Stimulated activated CD4-positive, alpha-beta T cell treated with anti-CD3 and anti-CD28 coated beads, Interleukin-12 subunit alpha, Interleukin-12 subunit beta, amount 100 ng/mL, for 48 hours (primary cell): ENCODE measurements around the gene CA14.
"Not testable (repeated sequence)": the region's sequence is repeated elsewhere in the genome, so short reads cannot be mapped to it uniquely, and the experiment has no call there.

ENCODE experiments used
- DNase-seq, 3 donors: peaks; one replicate each; pipeline ENCODE4 v3.0.0-alpha.2; 2020; ENCODE audit warnings: low read depth in 2 of 3, low spot score in 1 of 3

Gene CA14

DNA sequence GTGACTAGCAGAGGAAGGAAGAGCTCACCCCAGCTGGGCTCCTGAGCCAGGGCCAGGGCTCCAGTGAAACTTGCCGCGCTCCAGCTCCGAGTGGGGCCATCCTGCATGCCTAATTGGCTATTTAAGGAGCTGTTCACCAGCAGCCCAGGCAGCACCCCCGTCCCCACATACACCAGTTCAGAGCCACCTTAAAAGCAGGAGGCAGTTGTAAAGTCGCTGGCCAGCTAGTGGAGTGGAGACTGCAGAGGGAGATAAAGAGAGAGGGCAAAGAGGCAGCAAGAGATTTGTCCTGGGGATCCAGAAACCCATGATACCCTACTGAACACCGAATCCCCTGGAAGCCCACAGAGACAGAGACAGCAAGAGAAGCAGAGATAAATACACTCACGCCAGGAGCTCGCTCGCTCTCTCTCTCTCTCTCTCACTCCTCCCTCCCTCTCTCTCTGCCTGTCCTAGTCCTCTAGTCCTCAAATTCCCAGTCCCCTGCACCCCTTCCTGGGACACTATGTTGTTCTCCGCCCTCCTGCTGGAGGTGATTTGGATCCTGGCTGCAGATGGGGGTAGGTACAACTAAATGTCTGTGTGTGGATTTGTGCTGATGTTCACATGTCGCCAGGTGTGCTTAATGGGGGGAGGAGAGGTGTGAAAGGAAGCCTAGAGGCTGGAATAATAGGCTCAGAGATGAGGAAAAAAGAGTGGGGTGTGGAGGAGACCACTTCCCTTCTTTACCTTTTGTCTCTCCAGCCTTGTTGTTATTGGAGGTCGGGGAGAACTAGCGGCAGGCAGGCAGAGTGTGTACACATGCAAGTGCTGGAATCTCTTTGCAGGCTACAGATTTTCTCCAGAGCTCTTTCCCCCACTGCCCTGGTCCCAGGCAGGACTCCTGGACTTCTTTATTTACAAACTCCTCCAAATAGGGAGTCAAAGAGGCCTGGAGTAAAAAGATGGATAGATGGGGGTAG, at the start of gene CA14:
CA14 (plus strand) TSS at position 151 of the 962 bp plus-strand sequence; CDS start at position 506, 355 bp downstream.
- no peak for DNase-seq

DNA sequence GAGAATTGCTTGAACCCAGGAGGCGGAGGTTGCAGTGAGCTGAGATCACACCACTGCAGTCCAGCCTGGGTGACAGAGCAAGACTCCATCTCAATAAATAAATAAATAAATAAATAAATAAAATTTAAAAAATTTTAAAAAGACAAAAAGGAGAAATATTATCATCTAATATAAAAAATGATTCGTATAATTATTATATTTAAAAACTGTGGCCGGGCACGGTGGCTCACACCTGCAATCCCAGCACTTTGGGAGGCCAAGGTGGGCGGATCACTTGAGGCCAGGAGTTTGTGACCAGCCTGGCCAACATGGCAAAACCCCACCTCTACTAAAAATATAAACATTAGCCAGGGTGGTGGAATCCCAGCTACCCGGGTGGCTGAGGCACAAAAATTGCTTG, 49.1 kb upstream of the CA14 start:
- not testable (repeated sequence) for DNase-seq

DNA sequence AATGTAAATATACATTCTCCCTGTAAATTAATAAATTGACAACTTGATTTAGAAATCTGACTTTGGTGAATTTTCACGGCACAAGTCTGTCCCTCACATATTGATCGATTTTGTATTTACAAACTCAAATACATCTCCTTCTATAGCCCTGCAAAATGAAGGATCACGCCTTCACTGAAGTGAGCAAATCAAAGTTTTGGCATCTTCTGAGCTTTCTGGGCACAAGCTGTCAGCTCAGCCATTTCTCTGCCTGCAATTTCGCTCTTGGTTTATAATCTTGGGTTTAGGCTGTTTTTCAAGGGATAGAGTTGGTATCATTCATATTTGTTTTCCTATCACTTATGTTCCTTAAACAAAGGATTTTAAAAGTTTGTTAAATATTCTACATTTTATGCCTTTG, 47.5 kb upstream of the CA14 start:
- no peak for DNase-seq

DNA sequence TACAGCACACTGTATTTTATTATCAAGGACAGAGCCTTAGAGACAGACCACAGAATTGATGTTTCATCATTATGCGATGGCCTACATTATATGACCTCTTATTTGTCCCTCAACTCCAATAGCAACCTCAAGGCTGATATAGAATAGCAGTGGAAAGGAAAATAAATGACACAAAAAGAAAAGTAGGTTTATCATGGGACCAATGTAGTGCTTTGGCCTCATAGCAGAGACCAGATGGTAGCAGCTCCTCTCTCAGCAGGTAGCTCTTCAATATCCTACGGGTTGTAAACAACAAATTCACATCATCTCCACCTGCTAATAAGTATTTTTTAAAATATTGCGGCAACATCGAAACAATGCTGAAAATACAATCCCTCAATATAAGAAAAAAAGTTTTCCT, 46.9 kb upstream of the CA14 start:
- DNase-seq, result no peak

DNA sequence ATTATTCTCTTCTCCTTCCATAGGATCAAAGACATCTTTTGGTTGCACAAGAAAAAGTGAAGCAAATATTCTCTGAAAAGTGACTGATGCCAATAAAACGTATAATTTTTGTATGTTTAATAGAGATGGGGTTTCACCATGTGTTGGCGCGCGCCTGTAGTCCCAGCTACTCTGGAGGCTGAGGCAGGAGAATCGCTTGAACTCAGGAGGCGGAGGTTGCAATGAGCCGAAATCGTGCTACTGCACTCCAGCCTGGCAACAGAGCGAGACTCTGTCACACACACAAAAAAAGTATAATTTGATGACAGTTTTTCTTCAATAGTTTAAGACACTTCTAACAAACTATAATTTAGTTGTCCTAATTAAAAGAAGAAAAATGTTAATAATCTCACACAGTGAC, 45.5 kb upstream of the CA14 start:
- DNase-seq, result no peak

DNA sequence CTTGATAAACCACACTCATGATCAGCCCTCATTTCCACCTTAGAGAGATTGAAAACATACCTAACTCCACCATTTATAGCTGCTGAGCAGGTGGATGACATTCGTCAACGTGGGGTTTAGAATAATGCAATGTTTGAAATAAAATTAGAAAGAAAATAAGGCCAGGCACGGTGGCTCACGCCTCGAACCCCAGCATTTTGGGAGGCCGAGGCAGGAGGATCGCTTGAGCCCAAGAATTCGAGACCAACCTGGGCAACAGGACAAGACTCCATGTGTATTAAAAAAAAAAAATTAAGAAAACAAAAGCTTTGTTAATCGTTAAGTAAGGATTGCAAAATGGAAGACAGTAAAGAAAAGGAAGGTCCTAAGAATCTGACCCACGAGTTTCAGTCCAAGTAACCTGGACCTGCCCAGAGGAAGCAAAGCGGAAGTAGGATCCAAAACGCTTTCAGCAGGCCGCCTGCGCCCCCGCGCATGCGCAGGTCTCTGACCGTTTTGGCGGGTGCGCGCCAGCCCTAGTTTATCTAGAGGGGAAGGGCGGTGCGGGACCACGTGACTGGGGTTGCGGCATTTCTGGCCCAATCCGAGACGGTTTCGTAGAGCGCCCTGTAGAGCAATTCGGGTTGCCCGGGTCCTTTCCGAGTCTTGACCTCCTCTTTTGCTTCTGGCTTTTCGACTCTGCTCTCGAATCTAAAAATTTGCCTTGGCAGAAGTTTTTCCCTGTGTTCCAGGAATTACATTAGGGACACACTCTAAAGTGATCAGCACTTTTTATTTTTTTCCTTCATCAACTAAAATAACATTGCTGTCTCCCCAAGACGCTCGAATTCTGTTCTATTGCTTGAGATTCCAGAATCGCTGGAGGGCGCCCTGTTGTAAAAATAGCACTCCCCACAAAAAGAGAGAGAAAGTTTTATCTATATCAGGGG, 44.1 kb upstream of the CA14 start:
- DNase-seq, result peak; percentile 82 to 90 (median 88)

DNA sequence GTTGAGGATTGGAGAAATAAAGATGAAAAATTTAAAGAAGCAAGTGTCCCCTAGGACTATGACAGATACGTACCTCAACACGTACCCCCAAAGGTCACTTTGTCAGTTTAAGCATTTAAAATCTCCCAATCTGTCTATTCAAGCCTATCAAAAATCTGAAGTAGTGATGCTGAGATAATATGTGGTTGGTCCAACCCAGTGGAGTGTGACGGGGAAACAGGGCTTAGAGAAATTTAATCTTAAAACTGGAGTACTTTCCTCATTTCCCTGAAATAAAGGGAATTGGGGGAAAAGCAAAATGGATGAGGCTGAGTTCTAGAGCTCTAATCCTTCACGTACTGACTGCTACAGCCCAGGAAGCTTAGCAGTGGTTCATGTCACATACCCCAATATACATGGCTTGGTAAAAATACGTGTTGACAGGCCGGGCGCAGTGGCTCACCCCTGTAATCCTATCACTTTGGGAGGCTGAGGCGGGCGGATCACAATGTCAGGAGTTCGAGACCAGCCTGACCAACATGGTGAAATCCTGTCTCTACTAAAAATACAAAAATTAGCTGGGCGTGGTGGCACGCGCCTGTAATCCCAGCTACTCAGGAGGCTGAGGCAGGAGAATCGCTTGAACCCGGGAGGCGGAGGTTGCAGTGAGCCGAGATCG, 43.3 kb upstream of the CA14 start:
- not testable (repeated sequence) for DNase-seq

DNA sequence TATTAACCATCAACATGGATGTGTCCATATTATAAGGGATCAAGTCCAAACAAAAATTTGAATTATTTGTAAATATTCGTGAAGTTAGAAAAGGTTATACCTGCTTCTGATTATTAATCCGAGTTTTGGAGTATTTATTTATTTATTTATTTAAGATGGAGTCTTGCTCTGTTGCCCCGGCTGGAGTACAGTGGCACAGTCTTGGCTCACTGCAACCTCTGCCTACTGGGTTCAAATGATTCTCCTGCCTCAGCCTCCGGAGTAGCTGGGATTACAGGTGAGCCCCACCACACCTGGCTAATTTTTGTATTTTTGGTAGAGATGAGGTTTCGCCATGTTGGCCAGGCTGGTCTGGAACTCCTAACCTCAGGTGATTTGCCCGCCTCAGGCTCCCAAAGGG, 41.7 kb upstream of the CA14 start:
- not testable (repeated sequence) for DNase-seq

DNA sequence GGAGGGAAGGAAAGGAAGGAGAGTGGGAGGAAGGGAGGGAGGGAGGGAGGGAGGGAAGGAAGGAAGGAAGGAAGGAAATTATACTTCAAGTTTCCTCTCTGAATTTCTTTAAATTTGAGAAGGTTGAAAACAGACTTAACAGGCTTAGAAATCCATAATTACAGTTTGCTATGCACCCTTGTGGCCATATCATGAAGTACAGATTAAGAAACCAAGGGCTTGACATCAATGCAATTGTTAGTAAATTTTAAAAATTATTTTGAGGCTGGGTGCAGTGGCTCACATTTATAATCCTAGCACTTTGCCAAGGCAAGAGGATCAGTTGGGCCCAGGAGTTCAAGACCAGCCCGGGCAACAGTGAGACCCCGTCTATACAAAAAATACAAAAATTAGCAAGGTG, 36.0 kb upstream of the CA14 start:
- DNase-seq, result no peak

DNA sequence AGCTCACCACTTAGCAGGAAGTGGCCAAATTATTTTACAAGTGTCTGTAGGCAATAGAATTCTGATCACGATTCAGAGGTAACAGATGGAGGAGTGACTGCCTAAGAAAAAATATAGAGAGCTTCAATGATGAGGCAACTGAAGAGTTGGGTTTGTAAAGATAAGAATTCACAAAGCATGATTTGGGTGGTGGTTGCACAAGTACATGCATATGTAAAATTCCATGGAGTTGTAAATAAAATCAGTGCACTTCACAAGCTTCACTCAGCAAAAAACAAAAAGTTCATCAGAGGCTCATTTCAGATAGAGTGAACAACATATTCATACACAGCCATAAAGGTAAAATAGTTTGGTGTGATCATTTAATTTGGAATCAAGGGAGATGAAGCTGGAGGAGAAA, 32.6 kb upstream of the CA14 start:
- DNase-seq, result no peak

DNA sequence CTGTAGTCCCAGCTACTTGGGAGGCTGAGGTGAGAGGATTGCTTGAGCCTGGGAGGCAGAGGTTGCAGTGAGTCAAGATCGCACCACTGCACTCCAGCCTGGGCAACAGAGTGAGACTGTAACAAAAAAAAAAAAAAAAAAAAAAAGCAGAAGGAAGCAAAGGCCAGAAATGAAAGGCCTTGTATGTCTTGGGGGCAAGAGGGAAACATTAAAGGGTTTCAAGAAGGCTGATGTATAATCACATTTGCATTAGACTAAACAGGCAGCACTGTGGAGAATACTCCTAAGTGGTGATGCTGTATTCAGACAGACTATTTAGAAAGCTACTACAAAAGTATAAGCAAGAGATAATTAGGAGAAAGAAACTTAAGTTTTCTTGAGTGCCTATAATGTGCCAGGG, 32.0 kb upstream of the CA14 start:
- DNase-seq, result no peak

DNA sequence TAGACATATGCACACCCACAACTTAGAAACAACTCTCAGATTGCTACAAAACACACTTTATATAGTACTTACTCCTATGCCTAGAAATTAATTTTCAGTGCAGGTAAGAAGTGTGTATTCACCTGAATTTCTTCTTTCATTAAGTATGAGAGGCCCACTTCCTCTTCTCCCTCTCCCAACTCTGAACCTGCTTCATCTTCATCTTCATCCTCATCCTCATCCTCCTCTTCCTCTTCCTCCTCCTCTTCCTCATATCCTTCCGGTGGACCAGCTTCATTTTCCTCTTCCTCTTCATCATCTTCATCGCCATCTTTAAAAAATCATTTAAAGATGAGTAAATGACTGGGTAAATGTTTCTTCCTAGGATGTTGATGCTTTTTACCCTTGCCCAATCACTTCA, 31.1 kb upstream of the CA14 start:
- no peak for DNase-seq

DNA sequence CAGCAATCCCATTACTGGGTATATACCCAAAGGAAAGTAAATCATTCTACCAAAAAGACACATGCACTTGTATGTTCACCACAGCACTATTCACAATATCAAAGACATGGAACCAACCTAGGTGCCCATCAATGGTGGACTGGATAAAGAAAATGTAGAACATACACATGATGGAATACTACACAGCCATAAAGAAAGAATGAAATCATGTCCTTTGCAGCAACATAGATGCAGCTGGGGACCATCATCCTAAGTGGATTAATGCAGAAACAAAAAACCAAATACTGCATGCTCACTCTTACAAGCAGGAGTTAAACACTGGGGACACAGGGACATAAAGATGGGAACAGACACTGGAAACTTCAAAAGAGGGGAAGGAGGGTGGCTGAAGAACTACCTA, 30.3 kb upstream of the CA14 start:
- DNase-seq, result no peak

DNA sequence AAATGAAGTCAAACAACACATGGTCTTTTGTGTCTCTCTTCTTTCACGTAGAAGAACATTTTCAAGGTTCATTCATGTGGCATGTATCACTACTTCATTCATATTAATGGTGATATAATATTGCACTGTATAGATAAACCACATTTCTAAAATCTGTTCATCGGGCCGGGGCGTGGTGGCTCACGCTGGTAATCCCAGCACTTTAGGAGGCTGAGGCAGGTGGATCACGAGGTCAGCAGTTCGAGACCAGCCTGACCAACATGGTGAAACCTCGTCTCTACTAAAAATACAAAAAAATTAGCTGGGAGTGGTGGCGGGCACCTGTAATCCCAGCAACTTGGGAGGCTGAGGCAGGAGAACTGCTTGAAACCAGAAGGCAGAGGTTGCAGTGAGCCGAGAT, 29.3 kb upstream of the CA14 start:
- DNase-seq, result not testable (repeated sequence)

DNA sequence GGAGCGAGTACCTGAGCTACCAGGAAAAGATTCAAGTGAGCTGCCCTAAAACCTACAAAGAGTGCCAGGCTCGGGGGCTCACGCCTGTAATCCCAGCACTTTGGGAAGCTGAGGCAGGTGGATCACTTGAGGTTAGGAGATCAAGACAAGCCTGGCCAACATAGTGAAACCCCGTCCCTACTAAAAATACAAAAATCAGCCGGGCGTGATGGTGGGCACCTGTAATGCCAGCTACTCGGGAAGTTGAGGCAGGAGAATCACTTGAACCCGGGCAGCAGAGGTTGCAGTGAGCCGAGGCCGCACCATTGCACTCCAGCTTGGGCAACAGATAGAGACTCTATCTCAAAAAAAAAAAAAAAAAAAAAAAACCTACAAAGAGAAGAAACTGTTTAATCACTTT, 24.7 kb upstream of the CA14 start:
- DNase-seq, result not testable (repeated sequence)

DNA sequence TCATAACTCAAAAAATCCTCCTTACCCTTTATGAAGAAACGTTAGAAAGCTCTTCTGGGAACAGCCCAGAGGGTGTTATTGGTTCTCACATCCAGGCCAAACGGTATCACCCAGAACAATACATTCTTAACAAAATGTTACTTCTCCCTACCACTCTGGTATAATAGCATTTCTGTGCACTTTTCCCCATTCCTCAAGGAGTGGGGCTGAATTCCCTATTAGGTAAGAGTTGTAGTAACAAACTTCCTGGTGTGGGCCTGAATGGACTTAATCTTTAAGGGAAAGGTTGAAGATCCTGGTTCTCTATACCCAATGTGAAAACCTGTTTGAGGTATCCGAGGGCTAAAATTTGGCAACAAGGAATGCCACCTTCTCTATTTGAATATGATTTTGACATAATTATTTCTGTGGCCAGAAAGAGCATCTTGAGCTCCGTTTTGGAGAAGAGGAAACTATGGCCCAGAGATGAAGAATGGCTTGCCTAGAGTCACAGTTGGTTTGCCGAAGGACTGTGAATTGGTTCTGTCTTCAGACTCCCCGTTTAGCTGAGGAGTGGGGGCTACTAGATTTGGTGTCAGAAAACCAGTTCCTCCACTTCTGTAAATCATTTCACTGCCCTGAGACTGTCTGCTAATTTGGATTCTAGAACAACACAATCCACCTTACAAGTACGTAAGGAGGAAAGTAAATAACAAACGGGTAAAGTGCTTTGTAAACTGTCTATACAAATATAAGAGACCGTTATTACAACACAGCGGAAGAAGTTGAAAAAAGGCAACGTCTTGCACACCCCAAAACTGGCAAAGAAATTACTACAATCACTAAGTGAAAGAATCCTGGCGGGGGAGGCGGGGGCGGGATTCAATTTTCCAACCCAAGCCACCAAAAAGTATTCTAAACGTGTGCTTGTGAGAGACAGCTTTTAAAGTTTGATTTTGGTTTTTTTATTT, 23.9 kb upstream of the CA14 start:
- peak; percentile 23 to 50 (median 43) for DNase-seq

DNA sequence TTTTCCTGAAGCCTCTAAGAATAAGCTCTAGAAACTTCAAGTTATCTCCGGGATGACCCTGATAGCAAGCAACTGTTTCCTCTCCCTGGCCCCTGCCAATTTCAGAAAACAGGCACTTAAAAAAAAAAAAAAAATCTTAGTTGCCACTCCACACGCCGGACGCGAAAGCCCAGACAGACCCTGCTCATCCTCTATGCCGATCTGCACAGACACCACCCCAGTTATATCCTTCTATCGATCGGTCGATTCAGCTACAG, 23.3 kb upstream of the CA14 start:
- DNase-seq, result peak in 1 of 3 donors; percentile 20

DNA sequence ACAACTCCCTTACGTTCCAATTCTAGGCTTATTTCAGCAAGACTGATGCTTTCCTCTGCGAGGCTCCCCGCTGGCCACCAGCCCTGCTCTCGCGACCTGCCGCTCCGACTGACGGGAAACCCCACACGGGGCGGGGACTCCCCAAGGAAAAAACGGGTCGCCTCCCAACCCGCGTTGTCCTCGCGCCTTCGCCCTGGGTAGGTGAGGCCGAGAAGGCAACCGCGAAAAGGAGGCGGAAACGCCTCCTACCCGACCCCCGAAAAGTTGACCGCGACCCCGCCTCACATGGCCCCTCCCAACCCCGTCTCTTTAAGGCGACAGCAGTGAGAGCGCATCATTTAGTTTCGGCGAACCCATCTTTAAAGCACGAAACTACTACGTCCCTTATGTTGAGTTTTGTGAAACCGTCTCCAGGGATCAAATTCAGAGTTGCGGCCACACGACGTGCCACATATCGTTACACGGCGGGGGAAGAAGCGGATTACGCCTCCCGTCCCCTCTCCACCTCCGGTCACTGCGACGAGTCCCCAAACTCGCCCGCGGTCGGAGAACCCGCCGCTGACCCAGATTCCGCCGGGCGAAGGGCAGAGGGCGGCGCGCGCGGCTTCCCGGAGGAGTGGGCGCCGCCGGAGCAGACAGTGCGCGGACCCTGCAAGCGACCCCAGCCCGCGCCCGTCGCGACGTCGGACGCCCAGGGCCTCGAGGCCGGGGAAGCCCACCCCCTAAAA, 22.8 kb upstream of the CA14 start:
- peak; percentile 82 to 91 (median 87) for DNase-seq

DNA sequence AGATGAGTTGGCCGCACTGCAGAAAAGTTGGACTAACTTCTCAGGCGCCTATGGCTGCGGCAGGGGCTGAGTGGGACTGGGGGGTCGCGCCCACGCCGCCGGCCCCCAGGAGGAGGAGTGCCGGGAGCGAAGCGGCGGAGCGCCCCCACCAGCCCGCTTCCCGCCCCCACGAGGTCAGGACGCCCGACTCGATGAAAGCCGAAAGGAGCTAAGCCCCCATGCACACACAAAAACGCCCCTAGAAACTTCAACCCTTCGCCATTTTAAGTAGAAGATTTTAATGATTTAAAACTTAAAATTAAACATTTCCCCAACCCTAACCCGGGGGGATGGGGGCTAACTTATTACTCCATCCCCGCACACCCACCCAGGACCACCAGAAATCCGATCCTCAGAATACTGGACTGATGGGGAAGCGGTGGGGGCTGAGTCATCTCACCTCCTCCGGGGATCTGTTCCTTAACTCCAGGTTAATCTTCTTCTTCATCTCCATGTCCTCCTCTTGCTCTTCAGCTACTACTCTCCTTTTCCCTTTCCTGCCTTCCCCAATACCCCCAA, 22.2 kb upstream of the CA14 start:
- DNase-seq, result peak in 2 of 3 donors; percentile 8 to 15
